Left ventricle myocardium inferior (tissue), 1 donor: ENCODE data around the gene GARIN5A. TPM values are rescaled to one million over a fixed set of nuclear protein-coding genes. Genes with fewer than 3 reads are reported as not detected.

Experiments used
- DNase-seq: peaks from one replicate; pipeline ENCODE4 v3.0.0-alpha.2; 2020
- H3K27ac ChIP-seq: fragments of 200-600 bp; replicated peaks from 2 replicates; pipeline ENCODE4 v1.8.0; 2021
- H3K27me3 ChIP-seq: fragments of 200-600 bp; 2 replicates; pipeline ENCODE4 v1.8.0; 2021; ENCODE audit warnings: low read depth
- H3K36me3 ChIP-seq: fragments of 200-600 bp; 2 replicates; pipeline ENCODE4 v1.8.0; 2021
- H3K4me1 ChIP-seq: fragments of 200-600 bp; 2 replicates; pipeline ENCODE4 v1.8.0; 2021
- H3K4me3 ChIP-seq: fragments of 200-600 bp; 2 replicates; pipeline ENCODE4 v1.8.0; 2021; ENCODE audit warnings: mild to moderate bottlenecking, moderate library complexity
- H3K9me3 ChIP-seq: fragments of 200-600 bp; replicated peaks from 2 replicates; pipeline ENCODE4 v1.8.0; 2021
- CTCF ChIP-seq: fragments of 200-600 bp; IDR thresholded peaks from 2 replicates; pipeline ENCODE4 v1.8.0; 2021; ENCODE audit warnings: antibody characterized with exemption, mild to moderate bottlenecking, borderline replicate concordance
- intact Hi-C: fragments of 100-400 bp; cut with micrococcal nuclease; formaldehyde crosslinking; loops from one replicate; pipeline ENCODE4 v1.11.0; 2022
- total RNA-seq: library from RNA; stranded (reverse); fragmentation: NEBNext Ultra II Directional; extraction: Animal tissue kit (Norgen Biotek cat#: 25700); gene quantifications from one replicate; pipeline ENCODE4 v1.2.1, GENCODE V29; 2021
- donor health status: DM: no; HTN: yes; CAD: no; lungs with severe emphysema.

GARIN5A gene
- total RNA-seq, 1 donor from 2014 or later = 1.3 TPM

GRCh38 chr19:50507376-50507775 lies 30.7 kb upstream of the GARIN5A start:
- peaks cover 9% of the 10 kb centered on the region for H3K36me3 ChIP-seq
- no peak for DNase-seq
- no peak for TF ChIP-seq CTCF
- no peaks in the 10 kb centered on the region for H3K9me3 ChIP-seq
- H3K4me3 ChIP-seq = no peak overlapping the region
- no peaks in the 10 kb centered on the region for H3K27me3 ChIP-seq
- peaks cover 32% of the 10 kb centered on the region for H3K4me1 ChIP-seq
- intact Hi-C loops = no loop called here
- no peak overlapping the region for H3K27ac ChIP-seq

- intact Hi-C loops = no loop called here
- Histone ChIP-seq H3K4me3 (no peak overlapping the region), H3K27me3 (no peaks in the 10 kb centered on the region), H3K36me3 (peaks cover 9% of the 10 kb centered on the region), H3K9me3 (no peaks in the 10 kb centered on the region), H3K4me1 (peaks cover 35% of the 10 kb centered on the region), H3K27ac (no peak overlapping the region)
- no peak for DNase-seq
- TF ChIP-seq CTCF = no peak
Measured at GRCh38 chr19:50506700-50507099, 30.1 kb upstream of the GARIN5A start.

- no peak overlapping the region for H3K4me3 ChIP-seq
- intact Hi-C loops = no loop called here
- peaks cover 9% of the 10 kb centered on the region for H3K36me3 ChIP-seq
- DNase-seq = no peak
- no peak overlapping the region for H3K27ac ChIP-seq
- H3K27me3 ChIP-seq = no peaks in the 10 kb centered on the region
- H3K9me3 ChIP-seq = no peaks in the 10 kb centered on the region
- H3K4me1 ChIP-seq = peaks cover 35% of the 10 kb centered on the region
- TF ChIP-seq CTCF = no peak
Measured at GRCh38 chr19:50505856-50506611, 29.4 kb upstream of the GARIN5A start.

- peaks cover 8% of the 10 kb centered on the region for H3K4me1 ChIP-seq
- H3K36me3 ChIP-seq = peaks cover 9% of the 10 kb centered on the region
- peak; percentile 75 for DNase-seq
- no peaks in the 10 kb centered on the region for H3K27me3 ChIP-seq
- TF ChIP-seq CTCF = no peak
- peak overlapping the region; percentile 98 for H3K27ac ChIP-seq
- no peaks in the 10 kb centered on the region for H3K9me3 ChIP-seq
- H3K4me3 ChIP-seq = peak overlapping the region; percentile 70
- intact Hi-C loops = no loop called here
Measured at GRCh38 chr19:50501568-50502475, 25.2 kb upstream of the GARIN5A start.

- intact Hi-C loops = no loop called here
- TF ChIP-seq CTCF = no peak
- Histone ChIP-seq H3K27me3 (no peaks in the 10 kb centered on the region), H3K4me3 (peak overlapping the region; percentile 70), H3K27ac (peak overlapping the region; percentile 98), H3K4me1 (peaks cover 8% of the 10 kb centered on the region), H3K36me3 (peaks cover 5% of the 10 kb centered on the region), H3K9me3 (no peaks in the 10 kb centered on the region)
- no peak for DNase-seq
Measured at GRCh38 chr19:50501186-50501567, 24.5 kb upstream of the GARIN5A start.
